GM21737 (cell line): Measurements from ENCODE around the gene RASSF7.
"Not testable (repeated sequence)": the region's sequence is repeated elsewhere in the genome, so short reads cannot be mapped to it uniquely, and the experiment has no call there.

Source experiments
- ATAC-seq: cut with Tn5 transposase; IDR thresholded peaks from one replicate; pipeline ENCODE4 v1.9.1; 2021; ENCODE audit warnings: mild to moderate bottlenecking, moderate library complexity; ENCODE audit not compliant: unreplicated experiment

The RASSF7 gene

GRCh38 chr11:565921-566509, 5.2 kb downstream of the RASSF7 start:
- ATAC-seq, result no peak

- ATAC-seq, result no peak
Observed at GRCh38 chr11:567011-567628, 6.3 kb downstream of the RASSF7 start.

DNA sequence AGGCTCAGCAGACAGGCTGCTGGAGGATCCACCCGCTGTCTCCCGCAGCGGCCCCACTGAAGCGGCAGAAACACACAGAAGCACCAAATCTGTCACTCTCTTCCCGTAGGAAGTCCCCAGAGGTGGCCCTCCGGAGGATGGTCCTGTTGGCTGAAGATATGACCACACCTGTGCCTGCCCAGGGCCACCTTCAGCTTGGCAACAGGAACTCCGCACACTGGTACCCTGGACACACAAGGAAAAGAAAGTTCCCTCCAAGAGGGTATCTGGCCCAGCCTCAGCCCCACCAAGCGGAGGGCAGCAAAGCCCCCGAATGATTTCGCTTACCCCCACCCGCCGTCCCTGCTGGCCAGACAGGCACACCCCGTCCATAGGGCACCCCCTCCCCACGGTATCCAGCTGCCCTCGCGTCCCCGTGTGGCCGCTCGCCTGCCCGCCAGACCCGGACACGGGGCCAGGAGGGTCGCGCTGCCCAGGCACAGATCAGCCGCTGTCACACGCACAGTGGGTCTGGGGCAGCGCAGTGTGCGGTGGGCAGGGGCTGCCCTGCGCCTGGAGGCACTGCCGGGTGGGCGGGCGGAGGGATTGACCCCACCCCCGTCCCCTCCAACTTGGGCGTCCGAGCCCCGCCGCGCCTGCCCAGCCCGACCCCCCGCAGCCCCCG, 7.0 kb downstream of the RASSF7 start:
- no peak for ATAC-seq

DNA sequence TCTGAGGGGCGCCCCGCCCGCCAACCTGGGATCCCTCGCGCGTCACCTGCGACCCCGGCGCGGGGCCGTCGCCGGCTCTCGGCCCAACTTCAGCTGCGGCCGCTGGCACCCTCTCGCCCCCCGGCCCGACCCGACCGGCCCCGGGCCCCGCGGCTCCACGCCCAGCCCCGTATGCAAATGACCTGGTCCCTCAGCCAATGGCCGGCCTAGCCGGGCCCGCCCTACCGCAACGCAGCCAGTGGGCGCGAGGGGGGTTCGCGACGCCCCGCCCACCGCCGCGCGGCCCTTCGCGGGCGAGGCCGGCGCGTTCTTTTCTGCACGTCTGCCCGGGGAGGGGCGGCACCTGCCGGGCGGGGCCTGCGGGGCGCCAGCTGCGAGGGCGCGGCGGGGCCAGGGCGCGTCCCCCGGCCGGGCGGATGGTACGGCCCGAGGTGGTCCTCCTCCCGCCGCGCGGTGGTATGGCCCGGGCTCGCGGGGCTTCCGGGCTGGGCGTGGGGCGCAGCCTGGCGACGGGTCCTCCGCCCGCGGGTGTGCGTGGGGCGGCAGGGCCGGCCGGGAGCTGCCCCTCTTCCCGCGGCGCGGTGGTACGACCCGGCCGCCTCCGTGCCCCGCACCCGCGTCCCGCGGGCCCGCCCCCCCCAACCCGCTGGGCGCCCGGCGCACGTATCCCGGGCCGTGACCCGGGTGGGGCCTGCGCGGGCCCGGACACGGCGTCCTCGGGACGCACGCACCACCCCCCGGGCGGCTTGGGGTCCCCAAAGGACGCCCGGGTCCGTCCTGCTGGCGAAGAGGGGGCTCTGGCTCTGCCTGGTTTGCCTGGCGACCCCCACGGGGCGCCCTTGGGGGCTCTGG, 7.8 kb downstream of the RASSF7 start:
- ATAC-seq, result peak; percentile 81

DNA sequence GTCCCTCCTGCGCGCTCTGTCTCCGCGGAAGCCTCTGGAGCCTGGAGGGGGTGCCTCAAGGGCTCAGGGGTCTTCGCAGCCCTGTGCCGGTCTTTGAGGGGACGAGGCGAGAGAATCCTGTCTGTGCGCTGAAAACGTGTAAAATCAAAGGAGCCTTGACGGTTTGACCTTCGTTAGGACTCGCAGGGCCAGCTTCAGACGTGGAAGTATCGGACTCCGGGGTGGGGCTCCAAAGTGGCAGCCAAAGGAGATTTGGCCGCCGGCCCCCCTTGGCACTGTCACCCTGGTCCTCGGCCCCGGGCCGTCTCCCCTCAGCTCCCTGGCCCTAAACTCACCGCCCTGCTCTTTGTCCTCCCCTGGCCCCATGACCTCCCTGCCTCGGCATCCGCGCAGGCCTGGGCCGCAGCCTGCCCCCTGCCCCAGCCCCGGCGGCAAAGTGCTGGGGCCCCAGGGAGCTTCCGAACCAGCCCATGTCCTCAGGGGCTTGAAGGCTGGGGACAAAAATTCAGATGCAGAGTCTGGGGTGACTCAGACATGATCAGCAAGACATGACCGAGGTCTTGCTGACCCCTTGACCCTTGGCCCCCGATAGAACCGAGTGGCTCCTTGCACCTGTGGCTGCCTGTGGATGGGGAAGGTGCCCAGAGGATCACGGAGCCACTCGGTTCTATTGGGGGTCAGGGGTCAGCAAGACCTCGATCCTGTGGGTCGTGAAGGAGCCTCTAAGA, 8.6 kb downstream of the RASSF7 start:
- ATAC-seq, result no peak

DNA sequence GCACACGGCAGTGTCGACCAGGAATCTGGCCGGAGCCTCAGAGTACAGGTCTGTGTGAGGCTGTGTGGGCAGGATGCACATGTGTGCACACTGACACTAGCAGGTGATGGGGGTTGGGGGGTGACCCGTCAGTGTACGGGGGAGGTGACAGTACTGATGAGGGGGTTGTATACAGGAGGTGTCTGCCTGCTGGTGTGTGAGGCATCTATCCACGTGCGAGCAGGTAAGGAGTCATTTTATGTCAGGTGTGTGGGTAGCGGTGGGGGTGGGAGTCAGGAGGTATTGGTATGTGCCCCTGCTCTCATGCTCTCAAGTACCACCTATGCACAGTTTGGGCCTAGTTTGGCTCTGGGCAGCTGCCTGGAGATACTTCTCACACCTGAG, 11.0 kb downstream of the RASSF7 start:
- no peak for ATAC-seq

GRCh38 chr11:573146-573759, 12.5 kb downstream of the RASSF7 start:
- ATAC-seq, result no peak

- not testable (repeated sequence) for ATAC-seq
Observed at GRCh38 chr11:574031-574570, 13.3 kb downstream of the RASSF7 start.

DNA sequence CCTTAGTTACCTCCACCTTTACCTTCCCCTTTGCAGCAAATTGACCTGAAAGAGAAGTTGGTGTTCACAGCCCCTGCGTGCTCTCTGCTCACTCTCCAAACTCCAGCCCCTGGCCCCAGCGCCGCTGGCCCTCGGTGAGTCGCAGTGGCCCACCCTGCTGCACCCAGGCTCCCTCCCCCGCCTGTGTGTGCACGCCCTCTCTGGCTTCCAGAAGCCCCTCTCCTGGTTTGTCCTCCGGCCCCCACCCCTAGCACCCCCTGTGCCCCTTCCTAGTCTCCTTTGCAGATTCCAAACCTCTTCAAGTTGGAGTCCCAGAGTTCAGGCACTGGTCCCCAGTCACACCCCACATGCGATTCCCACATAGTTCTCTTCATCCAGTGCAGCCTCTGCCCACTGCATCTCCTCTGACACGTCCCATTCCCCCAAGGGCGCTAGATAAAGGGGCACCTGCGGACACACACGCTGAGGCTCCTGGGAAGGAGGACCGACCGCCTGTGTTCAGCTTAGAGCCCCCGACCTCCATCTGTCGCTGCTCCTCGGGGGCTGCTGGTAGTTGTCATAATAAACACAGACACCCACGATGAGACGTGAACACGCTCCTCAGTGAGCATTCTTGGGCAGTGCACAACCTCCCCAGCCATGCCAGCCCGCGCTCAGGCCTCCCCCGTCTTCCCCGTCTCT, 14.0 kb downstream of the RASSF7 start:
- ATAC-seq, result no peak

GRCh38 chr11:575313-575995, 14.7 kb downstream of the RASSF7 start:
- ATAC-seq, result peak; percentile 22

DNA sequence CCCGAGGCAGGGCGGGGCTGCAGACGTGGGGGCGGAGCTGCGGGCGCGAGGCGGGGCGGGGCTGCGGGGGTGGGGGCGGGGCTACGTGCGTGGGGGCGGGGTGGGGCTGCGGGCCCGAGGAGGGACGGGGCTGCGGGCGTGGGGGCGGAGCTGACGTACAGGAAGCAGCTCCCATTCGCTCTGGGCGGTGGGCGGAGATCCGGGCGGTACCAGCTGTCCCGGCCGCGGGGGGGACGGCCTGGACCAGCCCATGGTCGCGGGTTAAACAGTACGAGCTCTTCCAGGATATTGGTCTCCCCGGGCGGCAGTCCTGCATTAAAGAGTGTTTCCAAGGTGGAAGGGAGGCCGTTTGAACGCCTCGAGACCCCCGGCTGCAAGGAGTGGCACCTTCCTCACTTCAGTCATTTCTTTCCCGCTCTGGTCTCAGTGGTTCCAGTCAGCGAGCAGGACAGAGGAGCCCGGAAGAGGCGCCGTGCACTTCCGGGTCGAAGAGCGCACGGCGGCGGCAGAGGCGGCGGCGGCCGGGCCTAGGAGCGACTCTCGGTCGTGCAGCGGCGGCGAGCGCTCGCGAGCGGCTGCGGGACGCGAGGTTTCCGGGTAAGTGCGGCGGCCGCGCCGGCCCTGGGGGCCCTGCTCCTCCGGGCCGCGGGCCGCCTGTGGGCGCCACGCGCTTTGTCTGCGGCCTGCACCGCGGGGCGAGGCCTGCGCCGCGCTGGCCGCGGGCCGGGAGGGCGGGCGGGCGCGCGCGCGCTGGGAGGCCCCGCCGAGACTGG, 15.4 kb downstream of the RASSF7 start, which contains the start of gene PHRF1:
TSS of gene PHRF1 (plus strand) at position 475 of the 773 bp plus-strand sequence. CDS start 5,043 bp downstream, outside the sequence.
- peak; percentile 79 for ATAC-seq

- no peak for ATAC-seq
Observed at GRCh38 chr11:576811-577610, 16.2 kb downstream of the RASSF7 start.

- no peak for ATAC-seq
Observed at GRCh38 chr11:577611-577894, 16.8 kb downstream of the RASSF7 start.

- ATAC-seq, result no peak
Observed at GRCh38 chr11:578276-579035, 17.7 kb downstream of the RASSF7 start.

DNA sequence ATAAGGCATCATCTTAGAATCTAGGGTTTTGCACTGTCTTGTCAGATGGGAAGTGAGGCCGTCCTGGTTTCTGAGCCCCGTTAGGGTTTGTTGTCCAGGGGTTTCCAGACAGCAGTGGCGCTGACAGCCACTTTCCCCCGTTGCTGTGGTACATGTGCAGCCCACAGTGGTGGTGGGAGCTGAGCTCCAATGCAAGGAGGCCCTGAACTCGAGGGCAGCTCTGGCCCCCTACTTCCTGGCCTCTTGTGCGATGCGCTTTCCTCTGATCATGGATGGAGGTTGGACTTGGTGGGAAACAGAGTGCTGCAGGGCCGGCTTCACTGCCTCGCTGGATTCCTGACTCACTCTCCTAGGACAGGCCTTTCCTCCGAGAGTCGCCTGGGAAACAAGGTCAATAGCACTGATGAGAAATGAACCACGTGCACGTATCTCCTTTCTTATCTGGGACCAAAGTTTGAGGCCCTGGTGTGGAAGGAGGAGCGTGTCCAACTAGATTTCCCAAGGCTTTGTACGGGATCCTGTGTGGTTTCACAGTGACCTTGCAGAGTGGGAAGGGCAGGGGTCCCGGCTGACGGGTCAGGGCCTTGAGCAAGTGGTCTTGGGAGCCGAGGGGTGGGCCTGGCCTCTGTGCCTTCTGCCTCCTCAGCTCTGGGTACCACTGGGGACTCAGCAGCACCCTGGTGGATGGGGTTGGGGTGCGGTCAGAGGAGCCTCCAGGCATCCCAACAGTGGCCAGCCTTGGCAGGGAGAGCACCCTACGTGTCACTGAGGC, 19.2 kb downstream of the RASSF7 start:
- ATAC-seq, result no peak

GRCh38 chr11:581342-581741, 20.6 kb downstream of the RASSF7 start:
- ATAC-seq, result no peak
